ENCODE results near the gene ITGB5. TPM values are rescaled to one million over a fixed set of nuclear protein-coding genes. Genes with fewer than 3 reads are reported as not detected.

The ITGB5 gene
- total RNA-seq, 4 donors from 2014 or later = 114 to 217 (median 193) TPM

- H3K4me1 ChIP-seq = peaks cover 0 to 27% (median 6%) of the 10 kb centered on the region in 4 donors
- WGBS, 2 donors = 86 to 92% methylated on average over 7 of the region's 7 CpGs
- DNase-seq (ENCODE audit: low spot score in 2 of 2) = no peak
- no peaks in the 10 kb centered on the region for H3K9me3 ChIP-seq
- H3K27ac ChIP-seq = no peak overlapping the region
- H3K27me3 ChIP-seq = no peaks in the 10 kb centered on the region
- TF ChIP-seq EP300 (IDR thresholded peaks at IDR 0.05) = no peak
- TF ChIP-seq POLR2A (IDR thresholded peaks at IDR 0.05) = no peak
- TF ChIP-seq CTCF (IDR thresholded peaks at IDR 0.05) = no peak
- H3K4me3 ChIP-seq = no peak overlapping the region
- peaks cover 0 to 11% (median 0%) of the 10 kb centered on the region in 3 donors for H3K36me3 ChIP-seq
Measured at GRCh38 chr3:124804875-124805274, 82.3 kb downstream of the ITGB5 start.

- peak overlapping the region in 2 of 4 donors; percentile 1 to 25 for H3K27ac ChIP-seq
Measured at GRCh38 chr3:124802702-124803101, 84.5 kb downstream of the ITGB5 start.

GRCh38 chr3:124802061-124802698 lies 85.0 kb downstream of the ITGB5 start:
- no peak for TF ChIP-seq CTCF (IDR thresholded peaks at IDR 0.05)
- no peak for TF ChIP-seq POLR2A (IDR thresholded peaks at IDR 0.05)
- TF ChIP-seq EP300 (IDR thresholded peaks at IDR 0.05) = no peak
- H3K4me3 ChIP-seq = no peak overlapping the region
- no peaks in the 10 kb centered on the region for H3K27me3 ChIP-seq
- no peaks in the 10 kb centered on the region for H3K9me3 ChIP-seq
- peaks cover 0 to 12% (median 0%) of the 10 kb centered on the region in 3 donors for H3K36me3 ChIP-seq
- DNase-seq (ENCODE audit: low spot score in 2 of 2) = no peak
- H3K27ac ChIP-seq = peak overlapping the region in 2 of 4 donors; percentile 25 to 56
- peaks cover 0 to 27% (median 6%) of the 10 kb centered on the region in 4 donors for H3K4me1 ChIP-seq
- 88 to 95% methylated on average over 8 of the region's 8 CpGs for WGBS, 2 donors

More at GRCh38 chr3:124802702-124803101, 84.5 kb downstream of the ITGB5 start:
- DNase-seq (ENCODE audit: low spot score in 2 of 2) = no peak
- no peaks in the 10 kb centered on the region for H3K9me3 ChIP-seq
- TF ChIP-seq CTCF (IDR thresholded peaks at IDR 0.05) (no peak), EP300 (IDR thresholded peaks at IDR 0.05) (no peak), POLR2A (IDR thresholded peaks at IDR 0.05) (no peak)
- no peaks in the 10 kb centered on the region for H3K27me3 ChIP-seq
- H3K4me3 ChIP-seq = no peak overlapping the region
- H3K4me1 ChIP-seq = peaks cover 0 to 27% (median 6%) of the 10 kb centered on the region in 4 donors
- 60 to 79% methylated on average over 8 of the region's 8 CpGs for WGBS, 2 donors
- H3K36me3 ChIP-seq = peaks cover 0 to 8% (median 0%) of the 10 kb centered on the region in 3 donors

GRCh38 chr3:124800511-124801258 lies 86.5 kb downstream of the ITGB5 start:
- DNase-seq (ENCODE audit: low spot score in 2 of 2) = no peak
- H3K36me3 ChIP-seq = peaks cover 0 to 27% (median 0%) of the 10 kb centered on the region in 3 donors
- H3K27ac ChIP-seq = peak overlapping the region in 3 of 4 donors; percentile 19 to 56 (median 32)
- TF ChIP-seq EP300 (IDR thresholded peaks at IDR 0.05) = no peak
- TF ChIP-seq POLR2A (IDR thresholded peaks at IDR 0.05) = no peak
- TF ChIP-seq CTCF (IDR thresholded peaks at IDR 0.05) = no peak
- H3K9me3 ChIP-seq = no peaks in the 10 kb centered on the region
- no peak overlapping the region for H3K4me3 ChIP-seq
- peaks cover 0 to 27% (median 6%) of the 10 kb centered on the region in 4 donors for H3K4me1 ChIP-seq
- 31 to 35% methylated on average over 10 of the region's 10 CpGs for WGBS, 2 donors
- H3K27me3 ChIP-seq = no peaks in the 10 kb centered on the region

- Histone ChIP-seq H3K4me1 (peaks cover 0 to 27% (median 6%) of the 10 kb centered on the region in 4 donors), H3K4me3 (no peak overlapping the region), H3K9me3 (no peaks in the 10 kb centered on the region), H3K27ac (peak overlapping the region in 2 of 4 donors; percentile 32 to 56), H3K27me3 (no peaks in the 10 kb centered on the region), H3K36me3 (peaks cover 0 to 33% (median 0%) of the 10 kb centered on the region in 3 donors)
- 80 to 85% methylated on average over 1 of the region's 1 CpG for WGBS, 2 donors
- DNase-seq (ENCODE audit: low spot score in 2 of 2) = no peak
- TF ChIP-seq POLR2A (IDR thresholded peaks at IDR 0.05) (no peak), CTCF (IDR thresholded peaks at IDR 0.05) (no peak), EP300 (IDR thresholded peaks at IDR 0.05) (no peak)
Measured at GRCh38 chr3:124800076-124800475, 87.1 kb downstream of the ITGB5 start.
